Suprapubic skin (tissue), 4 donors: ENCODE measurements around the gene RNFT2. TPM values are rescaled to one million over a fixed set of nuclear protein-coding genes. Genes with fewer than 3 reads are reported as not detected.

Source experiments
- DNase-seq, 2 donors: peaks; one replicate each; pipeline ENCODE4 v3.0.0-alpha.2; 2019; ENCODE audit warnings: low spot score in 2 of 2
- H3K27ac ChIP-seq: fragments of 200-600 bp; sonication (generic); one replicate; pipeline ENCODE4 v1.5.1; 2019
- H3K27me3 ChIP-seq: fragments of 200-600 bp; sonication (generic); one replicate; pipeline ENCODE4 v1.5.1; 2019
- H3K36me3 ChIP-seq: fragments of 200-600 bp; sonication (generic); one replicate; pipeline ENCODE4 v1.5.1; 2019
- H3K4me1 ChIP-seq: fragments of 200-600 bp; sonication (generic); one replicate; pipeline ENCODE4 v1.5.1; 2019
- H3K4me3 ChIP-seq: fragments of 200-600 bp; sonication (generic); one replicate; pipeline ENCODE4 v1.5.1; 2019; ENCODE audit warnings: mild to moderate bottlenecking
- H3K9me3 ChIP-seq: fragments of 200-600 bp; sonication (generic); one replicate; pipeline ENCODE4 v1.5.1; 2019
- CTCF ChIP-seq, 2 donors: fragments of 200-600 bp in 1 of 2; fragments of 450-650 bp in 1 of 2; sonication (generic) in 1 of 2; IDR thresholded peaks; one replicate each; pipeline ENCODE4 v1.5.1; 2016 to 2019; ENCODE audit warnings: antibody characterized with exemption in 2 of 2, mild to moderate bottlenecking in 1 of 2, moderate library complexity in 1 of 2
- EP300 ChIP-seq: sonication (generic); formaldehyde crosslinking; IDR thresholded peaks from one replicate; pipeline ENCODE4 v1.6.1; 2017; ENCODE audit warnings: antibody characterized with exemption
- POLR2A ChIP-seq, 2 donors: fragments of 450-650 bp; IDR thresholded peaks; one replicate each; pipeline ENCODE4 v1.6.1; 2017; ENCODE audit warnings: antibody characterized with exemption in 2 of 2, mild to moderate bottlenecking in 2 of 2, moderate library complexity in 2 of 2
- POLR2AphosphoS5 ChIP-seq, 3 donors: sonication (generic); formaldehyde crosslinking; IDR thresholded peaks; one replicate each; pipeline ENCODE4 v1.6.1; 2017; ENCODE audit warnings: antibody characterized with exemption in 3 of 3
- WGBS: methylation state at CpG from one replicate; pipeline ENCODE4 v1.1.5; 2018; 5-methylcytosine and 5-hydroxymethylcytosine counted together
- total RNA-seq, 4 donors: library from RNA; depleted of rRNA; stranded (reverse); fragments of >200 nt; gene quantifications; one replicate each; pipeline ENCODE4 v1.1.0, GENCODE V29; 2016

Gene RNFT2
- total RNA-seq, 4 donors from 2014 or later, result 0.40 to 1.4 (median 0.69) TPM

GRCh38 chr12:116709768-116710167 is 28.3 kb upstream of the RNFT2 start:
- peaks cover 31% of the 10 kb centered on the region for H3K4me1 ChIP-seq
- H3K27ac ChIP-seq, result no peak overlapping the region
- 61% methylated on average over 10 of the region's 10 CpGs for WGBS
- H3K4me3 ChIP-seq, result no peak overlapping the region
- H3K27me3 ChIP-seq, result peaks cover 6% of the 10 kb centered on the region
- H3K36me3 ChIP-seq, result no peaks in the 10 kb centered on the region
- H3K9me3 ChIP-seq, result no peaks in the 10 kb centered on the region
- DNase-seq, result peak in 1 of 2 donors; percentile 44
- TF ChIP-seq EP300, result no peak
- no peak for TF ChIP-seq POLR2A (IDR thresholded peaks at IDR 0.05)
- no peak for TF ChIP-seq CTCF (IDR thresholded peaks at IDR 0.05)
- TF ChIP-seq POLR2AphosphoS5 (IDR thresholded peaks at IDR 0.05), result no peak

DNA sequence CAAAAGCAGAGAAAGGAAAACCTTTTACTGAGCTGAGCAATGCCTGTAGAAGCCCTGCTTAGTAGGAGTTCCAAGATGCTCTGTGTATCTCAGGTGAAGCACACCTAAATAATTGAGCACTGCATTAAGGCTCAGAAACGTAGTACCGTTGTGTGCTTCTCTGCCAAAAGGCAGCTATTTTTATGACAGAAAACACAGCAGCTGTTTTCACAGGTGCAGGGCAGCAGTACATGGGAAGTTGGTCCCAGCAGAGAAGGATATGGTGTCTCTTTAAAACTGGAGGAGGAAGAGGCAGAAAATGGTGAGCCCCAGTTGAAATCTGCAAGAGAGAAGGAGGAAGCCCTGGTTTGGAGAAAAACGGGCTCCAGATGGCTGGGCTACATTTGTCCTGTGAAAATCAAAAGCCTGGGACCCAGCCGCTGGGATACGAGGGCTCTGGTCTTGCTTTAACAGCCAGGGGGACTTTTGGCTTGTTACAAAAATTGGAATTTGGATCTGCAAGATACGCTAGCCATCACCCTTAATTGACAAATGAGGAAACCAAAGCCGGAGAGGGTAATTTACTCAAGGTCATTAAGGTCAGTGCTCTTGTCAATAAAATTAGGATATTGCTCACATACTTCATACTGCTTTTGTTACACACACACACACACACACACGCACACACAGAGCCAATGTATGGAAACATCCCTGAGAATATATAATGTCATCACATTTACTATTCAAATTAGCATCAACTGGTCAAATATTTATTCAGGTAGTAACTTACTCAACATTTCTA is 27.6 kb upstream of the RNFT2 start:
- Histone ChIP-seq H3K27ac (no peak overlapping the region), H3K4me3 (no peak overlapping the region), H3K9me3 (no peaks in the 10 kb centered on the region), H3K4me1 (peaks cover 31% of the 10 kb centered on the region), H3K27me3 (peaks cover 6% of the 10 kb centered on the region), H3K36me3 (peaks cover 3% of the 10 kb centered on the region)
- DNase-seq, result peak in 1 of 2 donors; percentile 59
- WGBS, result 54% methylated on average over 8 of the region's 8 CpGs
- no peak for TF ChIP-seq POLR2A (IDR thresholded peaks at IDR 0.05)
- TF ChIP-seq CTCF (IDR thresholded peaks at IDR 0.05), result no peak
- TF ChIP-seq EP300, result no peak
- TF ChIP-seq POLR2AphosphoS5 (IDR thresholded peaks at IDR 0.05), result no peak

DNA sequence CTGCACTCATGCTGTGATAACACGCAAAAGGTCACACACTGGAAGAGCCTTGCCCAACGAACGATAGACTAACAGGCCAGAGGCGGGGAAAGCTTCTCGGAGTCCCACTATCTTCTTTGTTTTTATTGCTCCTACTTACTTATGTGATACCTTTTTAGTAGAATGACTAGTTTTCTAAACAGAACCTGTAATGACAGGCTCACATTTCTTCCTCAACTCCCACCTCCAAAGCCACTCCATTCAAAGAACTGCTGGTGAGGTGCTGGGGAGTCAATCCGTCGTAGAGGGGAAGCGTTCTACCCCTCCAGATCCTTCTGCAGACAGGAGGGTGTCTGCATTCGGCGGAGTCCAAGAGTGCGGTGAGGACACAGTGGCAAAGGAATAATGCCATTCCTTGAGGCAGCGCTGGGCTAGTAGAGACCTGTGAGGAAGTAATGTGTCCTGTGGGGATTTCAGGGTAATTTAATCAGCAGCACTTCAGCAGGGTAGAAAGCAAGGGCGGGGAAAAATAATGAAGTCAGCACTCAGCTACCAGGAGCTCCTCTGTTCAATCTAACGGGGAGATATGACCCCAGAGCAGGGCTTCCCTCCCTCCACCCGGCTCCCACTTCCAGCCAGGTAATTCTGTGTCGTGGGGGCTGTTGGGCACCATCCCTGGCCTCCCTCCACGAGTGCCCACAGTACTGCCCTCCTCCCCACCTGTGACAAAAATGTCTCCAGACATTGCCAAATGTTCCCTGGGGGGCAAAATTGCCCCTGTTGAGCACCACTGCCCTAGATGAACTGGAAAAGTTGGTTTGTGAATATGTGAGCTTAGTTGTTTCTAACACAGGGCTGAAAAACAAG is 25.4 kb upstream of the RNFT2 start:
- DNase-seq, result peak in 1 of 2 donors; percentile 71
- Histone ChIP-seq H3K9me3 (no peaks in the 10 kb centered on the region), H3K27me3 (peaks cover 6% of the 10 kb centered on the region), H3K4me3 (no peak overlapping the region), H3K4me1 (peaks cover 31% of the 10 kb centered on the region), H3K27ac (no peak overlapping the region), H3K36me3 (peaks cover 18% of the 10 kb centered on the region)
- 54% methylated on average over 17 of the region's 17 CpGs for WGBS
- TF ChIP-seq POLR2AphosphoS5 (IDR thresholded peaks at IDR 0.05) (no peak), CTCF (IDR thresholded peaks at IDR 0.05) (no peak), EP300 (no peak), POLR2A (IDR thresholded peaks at IDR 0.05) (no peak)

- Histone ChIP-seq H3K36me3 (peaks cover 18% of the 10 kb centered on the region), H3K4me3 (no peak overlapping the region), H3K4me1 (peaks cover 32% of the 10 kb centered on the region), H3K9me3 (no peaks in the 10 kb centered on the region), H3K27me3 (peaks cover 6% of the 10 kb centered on the region), H3K27ac (no peak overlapping the region)
- no peak for DNase-seq
- 99% methylated on average over 2 of the region's 2 CpGs for WGBS
- TF ChIP-seq POLR2A (IDR thresholded peaks at IDR 0.05) (no peak), POLR2AphosphoS5 (IDR thresholded peaks at IDR 0.05) (no peak), EP300 (no peak), CTCF (IDR thresholded peaks at IDR 0.05) (no peak)
Measured at GRCh38 chr12:116713527-116713926, 24.6 kb upstream of the RNFT2 start.

DNA sequence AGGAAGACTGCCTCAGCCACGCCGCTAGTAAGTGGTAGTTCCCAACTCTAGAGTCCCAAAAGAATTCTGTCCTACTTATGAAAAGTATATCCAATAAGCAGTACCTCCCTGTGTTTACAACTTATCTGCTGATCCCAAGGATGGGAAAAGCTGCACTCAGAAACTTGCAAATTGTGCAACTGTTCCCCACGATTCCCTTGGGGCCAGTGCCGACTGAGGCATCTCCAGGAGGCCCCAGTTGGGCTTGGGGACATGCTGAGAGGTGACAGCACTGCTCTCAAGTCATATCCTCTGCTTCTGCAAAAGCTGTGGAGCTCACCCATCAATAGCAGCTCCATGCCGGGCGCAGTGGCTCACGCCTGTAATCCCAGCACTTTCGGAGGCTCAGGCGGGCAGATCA is 23.9 kb upstream of the RNFT2 start:
- Histone ChIP-seq H3K36me3 (peaks cover 21% of the 10 kb centered on the region), H3K27ac (no peak overlapping the region)
- 88% methylated on average over 2 of the region's 9 CpGs for WGBS

More for the DNA sequence above, 23.9 kb upstream of the RNFT2 start:
- TF ChIP-seq POLR2AphosphoS5 (IDR thresholded peaks at IDR 0.05) (no peak), POLR2A (IDR thresholded peaks at IDR 0.05) (no peak), CTCF (IDR thresholded peaks at IDR 0.05) (no peak), EP300 (no peak)
- no peak overlapping the region for H3K4me3 ChIP-seq
- H3K9me3 ChIP-seq, result no peaks in the 10 kb centered on the region
- DNase-seq, result peak in 1 of 2 donors; percentile 80
- peaks cover 4% of the 10 kb centered on the region for H3K27me3 ChIP-seq
- peaks cover 31% of the 10 kb centered on the region for H3K4me1 ChIP-seq
